Measurements from ENCODE around the gene MBNL3.

DNA sequence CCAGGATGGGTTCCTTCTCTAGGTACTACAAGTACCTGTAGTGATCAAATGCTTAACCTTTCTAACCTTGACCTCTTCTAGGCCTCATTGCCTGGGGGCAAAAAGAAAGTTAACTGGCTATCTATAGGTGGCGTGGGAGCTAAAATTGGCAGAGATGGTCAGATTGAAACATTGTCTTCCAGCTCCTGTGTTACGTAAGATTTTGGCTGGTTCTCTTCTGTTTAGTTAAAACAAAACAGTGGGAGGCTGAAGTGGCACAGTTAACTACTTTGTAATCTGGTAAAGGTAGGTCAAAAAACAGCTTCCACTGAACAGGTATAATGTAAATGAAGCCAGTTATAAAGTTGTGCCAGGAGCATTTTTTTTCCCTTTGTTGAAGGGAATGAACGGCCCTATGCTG is 115.2 kb downstream of the MBNL3 start:
- TF ChIP-seq, protein P1, sequence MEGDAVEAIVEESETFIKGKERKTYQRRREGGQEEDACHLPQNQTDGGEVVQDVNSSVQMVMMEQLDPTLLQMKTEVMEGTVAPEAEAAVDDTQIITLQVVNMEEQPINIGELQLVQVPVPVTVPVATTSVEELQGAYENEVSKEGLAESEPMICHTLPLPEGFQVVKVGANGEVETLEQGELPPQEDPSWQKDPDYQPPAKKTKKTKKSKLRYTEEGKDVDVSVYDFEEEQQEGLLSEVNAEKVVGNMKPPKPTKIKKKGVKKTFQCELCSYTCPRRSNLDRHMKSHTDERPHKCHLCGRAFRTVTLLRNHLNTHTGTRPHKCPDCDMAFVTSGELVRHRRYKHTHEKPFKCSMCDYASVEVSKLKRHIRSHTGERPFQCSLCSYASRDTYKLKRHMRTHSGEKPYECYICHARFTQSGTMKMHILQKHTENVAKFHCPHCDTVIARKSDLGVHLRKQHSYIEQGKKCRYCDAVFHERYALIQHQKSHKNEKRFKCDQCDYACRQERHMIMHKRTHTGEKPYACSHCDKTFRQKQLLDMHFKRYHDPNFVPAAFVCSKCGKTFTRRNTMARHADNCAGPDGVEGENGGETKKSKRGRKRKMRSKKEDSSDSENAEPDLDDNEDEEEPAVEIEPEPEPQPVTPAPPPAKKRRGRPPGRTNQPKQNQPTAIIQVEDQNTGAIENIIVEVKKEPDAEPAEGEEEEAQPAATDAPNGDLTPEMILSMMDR (conservative IDR thresholded peaks at IDR 0.05; ENCODE audit: low read depth, low read length): no peak
- TF ChIP-seq EZH2 (IDR thresholded peaks at IDR 0.05; ENCODE audit: borderline replicate concordance, low read depth, low read length, poor library complexity, severe bottlenecking): no peak
